Measurements from ENCODE around the gene DDI2. TPM values are rescaled to one million over a fixed set of nuclear protein-coding genes. Genes with fewer than 3 reads are reported as not detected.

Gene DDI2
- total and polyA plus RNA-seq, 2 donors (not counting 3 experiments of a cell fraction or from before 2014, with no cell fraction given): 5.4 to 35.2 TPM

DNA sequence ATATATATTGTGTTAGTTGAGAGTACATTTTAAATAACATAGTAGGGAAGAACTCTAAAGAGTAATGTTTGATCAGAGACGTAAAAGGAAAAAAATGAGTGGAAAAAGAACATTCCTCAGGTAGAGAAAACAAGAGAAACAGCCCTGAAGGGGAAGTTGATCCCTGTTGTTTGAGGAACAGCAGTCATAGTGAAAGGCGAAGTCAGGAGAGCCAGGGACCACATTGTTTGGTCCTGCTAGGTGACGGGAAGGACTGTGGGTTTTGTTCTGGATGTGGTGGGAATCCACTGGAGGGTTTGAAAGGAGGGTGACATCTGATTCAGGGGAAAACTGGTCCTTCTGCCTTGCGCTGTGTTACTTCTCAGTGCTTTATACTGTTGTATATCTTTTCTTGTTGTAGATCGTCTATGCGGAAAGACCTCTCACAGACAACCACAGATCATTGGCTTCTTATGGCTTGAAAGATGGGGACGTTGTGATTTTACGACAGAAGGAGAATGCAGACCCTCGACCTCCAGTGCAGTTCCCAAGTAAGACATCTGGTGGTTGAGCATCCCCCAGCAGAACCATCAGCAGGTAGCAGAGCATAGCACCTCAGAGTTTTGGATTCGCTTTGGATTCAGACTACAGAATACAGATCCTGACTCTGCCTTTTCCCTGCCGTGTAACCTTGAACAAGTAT, 9.2 kb downstream of the DDI2 start:
- H4K20me1 ChIP-seq (replicated peaks; ENCODE audit: control insufficient read depth, extremely low read depth, insufficient read depth, low read length): no peaks in the 10 kb centered on the region
- no peaks in the 10 kb centered on the region for H3K27me3 ChIP-seq (ENCODE audit: control insufficient read depth in 2 of 2, insufficient read depth in 2 of 2, low read length in 2 of 2)
- no peak overlapping the region for H3K4me2 ChIP-seq (ENCODE audit: insufficient read depth, low read length)
- intact Hi-C loops (cut with micrococcal nuclease): no loop called here
- H3K27ac ChIP-seq (ENCODE audit: insufficient read depth, low read depth, low read length): no peak overlapping the region
- FAIRE-seq (no peak), DNase-seq (ENCODE audit: low read depth, low spot score) (no peak)
- no peak overlapping the region for H3K9ac ChIP-seq (replicated peaks; ENCODE audit: extremely low read depth, insufficient read depth, low read length)
- no peak overlapping the region for H3K4me3 ChIP-seq (replicated peaks in 1 of 3; ENCODE audit: insufficient read depth in 1 of 3, low read depth in 1 of 3, low read length in 3 of 3)
- no peaks in the 10 kb centered on the region for H3K9me3 ChIP-seq (replicated peaks; ENCODE audit: control insufficient read depth, insufficient read depth, low read length)
- POLR2A ChIA-PET: no interaction called here
- peaks cover 6 to 14% of the 10 kb centered on the region in 2 experiments for H3K36me3 ChIP-seq (ENCODE audit: control insufficient read depth in 2 of 2, extremely low read depth in 1 of 2, insufficient read depth in 2 of 2, low read length in 2 of 2)
- no peak for TF ChIP-seq MAX (IDR thresholded peaks at IDR 0.05; ENCODE audit: insufficient read depth, insufficient read length)
- TF ChIP-seq POLR2AphosphoS5 (IDR thresholded peaks at IDR 0.05; ENCODE audit: insufficient read depth, low read depth, low read length): no peak
- TF ChIP-seq JUN (IDR thresholded peaks at IDR 0.05; ENCODE audit: borderline replicate concordance, insufficient read depth, insufficient read length, low read depth): no peak
- TF ChIP-seq FOS (IDR thresholded peaks at IDR 0.05; ENCODE audit: borderline replicate concordance, insufficient read depth, low read length): no peak
- no peak for TF ChIP-seq EZH2 (IDR thresholded peaks at IDR 0.05; ENCODE audit: borderline replicate concordance, low read depth, low read length, severe bottlenecking)
- TF ChIP-seq POLR2A (IDR thresholded peaks at IDR 0.05; ENCODE audit: low read depth, low read length): no peak
- no peak for TF ChIP-seq GATA2 (IDR thresholded peaks at IDR 0.05; ENCODE audit: insufficient read depth, insufficient read length, low read depth, low read length)
- no peak for TF ChIP-seq CTCF (IDR thresholded peaks at IDR 0.05; ENCODE audit: extremely low read depth in 1 of 2, insufficient read depth in 1 of 2, low read depth in 1 of 2, low read length in 2 of 2)
- no peak for TF ChIP-seq MYC (IDR thresholded peaks at IDR 0.05; ENCODE audit: low read depth, low read length)
- CTCF ChIA-PET: interaction anchor here (0.7 kb wide), 1 partner anchor 14 kb away, joined by 3 read pairs; no protein-coding TSS in a partner anchor
- no peaks in the 10 kb centered on the region for H3K9me1 ChIP-seq (replicated peaks; ENCODE audit: control insufficient read depth, extremely low read depth, insufficient read depth, low read length)
- dilution Hi-C loops (cut with MboI; ENCODE audit: extremely low pct_ligation_motif_present, low sequenced_read_pairs): no loop called here
- BruUV-seq (replicated peaks): no TSS peak
- no peak overlapping the region for H2AFZ ChIP-seq (ENCODE audit: low read depth, low read length)
- peaks cover 67% of the 10 kb centered on the region for H3K79me2 ChIP-seq (ENCODE audit: control insufficient read depth, insufficient read depth, low read length)
- H3K4me1 ChIP-seq (ENCODE audit: control insufficient read depth, extremely low read depth, insufficient read depth, low read length): no peaks in the 10 kb centered on the region
